Common myeloid progenitor, CD34-positive (primary cell): ENCODE data around the gene DDIT3.
"Not testable (repeated sequence)": the region's sequence is repeated elsewhere in the genome, so short reads cannot be mapped to it uniquely, and the experiment has no call there.

Source experiments
- CTCF ChIA-PET: fragments of 350-600 bp; sonication (Branson Sonifier 250); formaldehyde crosslinking; loops from one replicate; lab custom pipeline; 2021; ENCODE audit warnings: antibody characterized with exemption; lab: Charles Lee
- POLR2A ChIA-PET: fragments of 350-600 bp; sonication (Branson Sonifier 250); formaldehyde crosslinking; loops from one replicate; lab custom pipeline; 2021; ENCODE audit warnings: antibody characterized with exemption; lab: Charles Lee
- DNase-seq, 3 donors: peaks; one replicate each; pipeline versions ENCODE4 v3.0.0 to v3.0.0-alpha.2; 2013
- H3K27ac ChIP-seq, 2 experiments: 1 replicate in 1 of 2; 2 replicates in 1 of 2; pipeline ENCODE4 v1.7.0; 2013; ENCODE audit warnings: inconsistent platforms in 2 of 2, low read length in 2 of 2, mild to moderate bottlenecking in 2 of 2, low read depth in 1 of 2, moderate library complexity in 1 of 2; ENCODE audit not compliant: severe bottlenecking in 2 of 2, insufficient read depth in 1 of 2, poor library complexity in 1 of 2
- H3K27me3 ChIP-seq, 5 experiments: replicated peaks in 2 of 5; 1 replicate in 3 of 5; 2 replicates in 2 of 5; pipeline versions ENCODE4 v1.6.1 to v1.7.0; 2013; ENCODE audit warnings: low read length in 4 of 5, mild to moderate bottlenecking in 2 of 5, moderate library complexity in 2 of 5, inconsistent platforms in 1 of 5; ENCODE audit not compliant: insufficient read depth in 5 of 5, control insufficient read depth in 4 of 5
- H3K36me3 ChIP-seq, 4 experiments: 1 replicate in 2 of 4; 2 replicates in 2 of 4; pipeline versions ENCODE4 v1.6.1 to v1.7.0; 2013; ENCODE audit warnings: low read length in 3 of 4, control low read depth in 1 of 4, mild to moderate bottlenecking in 1 of 4; ENCODE audit not compliant: control insufficient read depth in 4 of 4, insufficient read depth in 4 of 4
- H3K4me1 ChIP-seq, 4 experiments: 1 replicate in 3 of 4; 2 replicates in 1 of 4; pipeline versions ENCODE4 v1.6.1 to v1.7.1; 2013; ENCODE audit warnings: low read length in 3 of 4, mild to moderate bottlenecking in 3 of 4, control low read depth in 1 of 4, inconsistent platforms in 1 of 4, moderate library complexity in 1 of 4; ENCODE audit not compliant: control insufficient read depth in 4 of 4, insufficient read depth in 4 of 4; ENCODE audit errors: control extremely low read depth in 1 of 4
- H3K4me3 ChIP-seq, 7 experiments: 1 replicate in 4 of 7; 2 replicates in 3 of 7; pipeline versions ENCODE4 v1.5.1 to v1.7.0; 2013; ENCODE audit warnings: mild to moderate bottlenecking in 7 of 7, low read length in 6 of 7, moderate library complexity in 6 of 7, inconsistent platforms in 2 of 7, low read depth in 2 of 7, control low read depth in 1 of 7; ENCODE audit not compliant: insufficient read depth in 4 of 7, control insufficient read depth in 1 of 7; ENCODE audit errors: extremely low read depth in 1 of 7
- H3K9me3 ChIP-seq, 5 experiments: 1 replicate in 4 of 5; 2 replicates in 1 of 5; pipeline versions ENCODE4 v1.6.1 to v1.7.1; 2013; ENCODE audit warnings: low read length in 4 of 5, mild to moderate bottlenecking in 2 of 5, inconsistent platforms in 1 of 5, low read depth in 1 of 5, moderate library complexity in 1 of 5; ENCODE audit not compliant: control insufficient read depth in 4 of 5, insufficient read depth in 2 of 5; ENCODE audit errors: control extremely low read depth in 1 of 5
- WGBS: methylation state at CpG from one replicate; pipeline ENCODE4 v1.1.5; 2013; ENCODE audit not compliant: insufficient coverage; 5-methylcytosine and 5-hydroxymethylcytosine counted together

Gene DDIT3

DNA sequence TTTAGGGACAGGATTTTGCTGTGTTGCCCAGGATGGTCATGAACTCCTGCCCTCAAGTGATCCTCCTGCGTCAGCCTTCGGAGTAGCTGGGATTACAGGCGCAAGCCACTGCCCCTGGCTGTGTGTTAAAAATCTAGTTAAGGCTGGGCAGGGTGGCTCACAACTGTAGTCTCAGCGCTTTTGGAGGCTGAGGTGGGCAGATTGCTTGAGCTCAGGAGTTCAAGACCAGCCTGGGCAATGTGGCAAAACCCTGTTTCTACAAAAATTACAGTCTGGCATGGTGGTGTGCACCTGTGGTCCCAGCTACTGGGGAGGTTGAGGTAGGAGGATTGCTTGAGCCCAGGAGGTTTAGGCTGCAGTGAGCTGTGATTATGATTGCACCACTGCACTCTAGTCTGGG, 9.2 kb downstream of the DDIT3 start:
- CTCF ChIA-PET: interaction anchor here (1.0 kb wide), 1 partner anchor 72 kb away, joined by 3 read pairs; no protein-coding TSS in a partner anchor
- no peak for DNase-seq

DNA sequence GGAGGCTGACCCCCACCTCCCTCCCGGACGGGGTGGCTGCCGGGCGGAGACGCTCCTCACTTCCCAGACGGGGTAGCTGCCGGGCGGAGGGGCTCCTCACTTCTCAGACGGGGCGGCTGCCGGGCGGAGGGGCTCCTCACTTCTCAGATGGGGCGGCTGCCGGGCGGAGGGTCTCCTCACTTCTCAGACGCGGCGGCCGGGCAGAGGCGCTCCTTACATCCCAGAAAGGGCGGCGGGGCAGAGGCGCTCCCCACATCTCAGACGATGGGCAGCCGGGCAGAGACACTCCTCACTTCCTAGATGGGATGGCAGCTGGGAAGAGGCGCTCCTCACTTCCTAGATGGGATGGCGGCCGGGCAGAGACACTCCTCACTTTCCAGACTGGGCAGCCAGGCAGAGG, 12.5 kb downstream of the DDIT3 start:
- H3K27ac ChIP-seq, H3K9me3 ChIP-seq, H3K4me1 ChIP-seq, H3K27me3 ChIP-seq, POLR2A ChIA-PET, H3K4me3 ChIP-seq, DNase-seq, CTCF ChIA-PET: not testable (repeated sequence)
- H3K36me3 ChIP-seq: peaks cover 17 to 66% (median 44%) of the 10 kb centered on the region in 4 experiments
- 99% methylated on average over 10 of the region's 28 CpGs for WGBS

More for the DNA sequence above, 9.2 kb downstream of the DDIT3 start:
- no peak overlapping the region for H3K27ac ChIP-seq
- no peaks in the 10 kb centered on the region for H3K27me3 ChIP-seq
- H3K4me1 ChIP-seq: no peaks in the 10 kb centered on the region
- H3K36me3 ChIP-seq: peaks cover 24 to 65% (median 46%) of the 10 kb centered on the region in 4 experiments
- 97% methylated on average over 4 of the region's 4 CpGs for WGBS
- no peaks in the 10 kb centered on the region for H3K9me3 ChIP-seq
- POLR2A ChIA-PET: no interaction called here
- no peak overlapping the region for H3K4me3 ChIP-seq

DNA sequence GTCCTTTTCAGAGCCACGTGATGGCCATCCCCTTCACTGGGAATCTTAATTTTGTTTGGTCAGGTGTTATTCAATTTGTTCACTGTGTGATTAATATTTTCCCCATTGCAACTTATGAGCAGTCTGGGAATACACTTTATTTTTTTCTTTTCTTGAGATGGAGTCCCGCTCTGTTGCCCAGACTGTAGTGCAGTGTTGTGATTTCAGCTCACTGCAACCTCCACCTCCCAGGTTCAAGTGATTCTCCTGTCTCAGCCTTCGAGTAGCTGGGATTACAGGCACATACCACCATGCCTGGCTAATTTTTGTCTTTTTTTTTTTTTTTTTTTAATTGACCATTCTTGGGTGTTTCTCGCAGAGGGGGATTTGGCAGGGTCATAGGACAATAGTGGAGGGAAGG, 13.8 kb downstream of the DDIT3 start:
- not testable (repeated sequence) for DNase-seq, H3K4me1 ChIP-seq, H3K4me3 ChIP-seq, H3K27me3 ChIP-seq, H3K9me3 ChIP-seq, H3K27ac ChIP-seq
- 100% methylated on average over 1 of the region's 4 CpGs for WGBS
- CTCF ChIA-PET: interaction anchor here (0.7 kb wide), 1 partner anchor 8 kb away, joined by 4 read pairs; no protein-coding TSS in a partner anchor
- POLR2A ChIA-PET: interaction anchor here (0.9 kb wide), 1 partner anchor 9 kb away, joined by 4 read pairs; no protein-coding TSS in a partner anchor
- peaks cover 8 to 64% (median 37%) of the 10 kb centered on the region in 4 experiments for H3K36me3 ChIP-seq

DNA sequence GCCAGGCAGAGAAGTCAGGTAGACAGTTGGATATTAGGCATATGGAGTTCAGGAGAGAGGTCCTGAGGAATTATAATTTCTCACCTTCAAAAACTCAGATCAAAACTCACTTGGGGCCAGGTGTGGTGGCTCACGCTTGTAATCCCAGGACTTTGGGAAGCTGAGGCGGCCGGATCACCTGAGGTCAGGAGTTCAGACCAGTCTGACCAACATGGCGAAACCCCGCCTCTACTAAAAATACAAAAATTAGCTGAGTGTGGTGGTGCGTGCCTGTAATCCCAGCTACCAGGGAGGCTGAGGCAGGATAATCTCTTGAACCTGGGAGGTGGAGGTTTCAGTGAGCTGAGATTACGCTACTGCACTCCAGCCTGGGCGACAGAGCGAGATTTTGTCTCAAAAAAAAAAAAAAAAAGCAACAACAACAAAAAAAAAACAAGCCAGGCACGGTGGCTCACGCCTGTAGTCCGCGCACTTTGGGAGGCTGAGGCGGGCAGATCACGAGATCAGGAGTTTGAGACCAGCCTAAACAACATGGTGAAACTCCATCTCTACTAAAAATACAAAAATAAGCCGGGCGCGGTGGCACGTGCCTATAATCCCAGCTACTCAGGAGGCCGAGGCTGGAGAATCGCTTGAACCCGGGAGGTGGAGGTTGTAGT, 17.9 kb downstream of the DDIT3 start:
- H3K27me3 ChIP-seq, DNase-seq, H3K27ac ChIP-seq, H3K4me1 ChIP-seq, H3K9me3 ChIP-seq, H3K4me3 ChIP-seq: not testable (repeated sequence)
- POLR2A ChIA-PET: interaction anchor here (0.5 to 3.2 kb wide), 2 partner anchors 13 to 15 kb away, joined by 4 to 11 read pairs; no protein-coding TSS in a partner anchor
- WGBS: 98% methylated on average over 10 of the region's 22 CpGs
- peaks cover 24 to 80% (median 55%) of the 10 kb centered on the region in 4 experiments for H3K36me3 ChIP-seq
- CTCF ChIA-PET: interaction anchor here (1.0 to 1.4 kb wide), 3 partner anchors 7 to 16 kb away, joined by 3 to 5 read pairs (median 4); no protein-coding TSS in a partner anchor

DNA sequence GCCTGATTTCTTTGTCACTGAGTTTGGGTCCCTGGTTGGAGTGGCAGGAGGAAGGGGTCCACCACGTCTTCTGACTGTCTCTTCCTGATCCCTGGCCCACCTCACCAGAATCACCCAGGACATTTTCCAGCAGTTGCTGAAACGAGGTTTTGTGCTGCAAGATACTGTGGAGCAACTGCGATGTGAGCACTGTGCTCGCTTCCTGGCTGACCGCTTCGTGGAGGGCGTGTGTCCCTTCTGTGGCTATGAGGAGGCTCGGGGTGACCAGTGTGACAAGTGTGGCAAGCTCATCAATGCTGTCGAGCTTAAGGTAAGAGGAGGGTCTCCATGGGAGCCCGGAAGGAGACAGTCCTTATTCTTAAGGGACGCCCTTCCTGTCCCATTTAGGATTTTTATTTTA, 20.1 kb downstream of the DDIT3 start:
- peaks cover 24 to 82% (median 55%) of the 10 kb centered on the region in 4 experiments for H3K36me3 ChIP-seq
- 96% methylated on average over 10 of the region's 11 CpGs for WGBS
- no peak overlapping the region for H3K27ac ChIP-seq
- DNase-seq: no peak
- no peaks in the 10 kb centered on the region for H3K4me1 ChIP-seq
- H3K9me3 ChIP-seq: no peaks in the 10 kb centered on the region
- ChIA-PET POLR2A (no interaction called here), CTCF (interaction anchor here (1.3 to 1.6 kb wide), 4 partner anchors 25 to 47 kb away, joined by 3 to 4 read pairs (median 3); no protein-coding TSS in a partner anchor)
- no peak overlapping the region for H3K4me3 ChIP-seq
- H3K27me3 ChIP-seq: no peaks in the 10 kb centered on the region

GRCh38 chr12:57498571-57498970, 21.7 kb downstream of the DDIT3 start:
- 100% methylated on average over 3 of the region's 4 CpGs for WGBS
- no peaks in the 10 kb centered on the region for H3K27me3 ChIP-seq
- H3K36me3 ChIP-seq: peaks cover 19 to 70% (median 46%) of the 10 kb centered on the region in 4 experiments
- H3K27ac ChIP-seq: no peak overlapping the region
- H3K9me3 ChIP-seq: no peaks in the 10 kb centered on the region
- no peak overlapping the region for H3K4me3 ChIP-seq
- POLR2A ChIA-PET: interaction anchor here (0.7 kb wide), 1 partner anchor 200 kb away, joined by 5 read pairs; no protein-coding TSS in a partner anchor
- H3K4me1 ChIP-seq: no peaks in the 10 kb centered on the region
- DNase-seq: no peak
- CTCF ChIA-PET: interaction anchor here (0.9 to 1.6 kb wide), 2 partner anchors 17 to 24 kb away, joined by 3 to 4 read pairs; no protein-coding TSS in a partner anchor

- H3K36me3 ChIP-seq: peaks cover 19 to 67% (median 46%) of the 10 kb centered on the region in 4 experiments
- CTCF ChIA-PET: no interaction called here
Measured at GRCh38 chr12:57498132-57498502, 22.2 kb downstream of the DDIT3 start.

More at GRCh38 chr12:57498132-57498502, 22.2 kb downstream of the DDIT3 start:
- H3K4me1 ChIP-seq: no peaks in the 10 kb centered on the region
- no peaks in the 10 kb centered on the region for H3K27me3 ChIP-seq
- 97% methylated on average over 8 of the region's 9 CpGs for WGBS
- DNase-seq: no peak
- no peak overlapping the region for H3K27ac ChIP-seq
- POLR2A ChIA-PET: no interaction called here
- no peak overlapping the region for H3K4me3 ChIP-seq
- H3K9me3 ChIP-seq: no peaks in the 10 kb centered on the region
